Dermis microvascular lymphatic vessel endothelial cell (primary cell): Measurements from ENCODE around the gene ATF7. TPM values are rescaled to one million over a fixed set of nuclear protein-coding genes. Genes with fewer than 3 reads are reported as not detected.

Experiments
- DNase-seq, 2 donors: peaks; one replicate each; pipeline versions ENCODE4 v3.0.0 to v3.0.0-alpha.2; 2010; ENCODE audit warnings: low read depth in 2 of 2
- total RNA-seq: library from RNA; depleted of rRNA; stranded (reverse); fragments of >200 nt; gene quantifications from 2 replicates; pipeline ENCODE4 v1.2.1, GENCODE V29; 2014

ATF7 gene
- total RNA-seq, 1 donor from 2014 or later: 8.6 TPM

- DNase-seq: no peak
Observed at GRCh38 chr12:53463802-53464560, 162.2 kb downstream of the ATF7 start.

GRCh38 chr12:53462935-53463334, 163.2 kb downstream of the ATF7 start:
- no peak for DNase-seq

GRCh38 chr12:53461591-53461990, 164.6 kb downstream of the ATF7 start:
- DNase-seq: no peak

- DNase-seq: no peak
Observed at GRCh38 chr12:53461059-53461458, 165.1 kb downstream of the ATF7 start.

DNA sequence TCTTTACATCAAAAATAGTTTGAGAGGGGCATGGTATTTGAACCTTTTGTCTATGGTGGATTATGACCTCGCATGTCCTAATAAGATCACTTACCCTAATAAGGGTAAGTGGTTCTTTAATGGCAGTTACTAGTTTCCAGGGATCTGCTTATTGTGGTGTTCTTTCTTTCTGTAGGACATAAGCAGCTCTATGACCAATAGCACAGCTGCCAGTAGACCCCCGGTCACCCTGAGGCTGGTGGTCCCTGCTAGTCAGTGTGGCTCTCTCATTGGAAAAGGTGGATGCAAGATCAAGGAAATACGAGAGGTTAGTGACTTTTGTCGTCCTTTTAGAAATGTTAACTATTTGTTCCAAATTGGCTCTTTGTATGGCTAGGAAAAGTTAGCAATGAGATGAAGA, 167.1 kb downstream of the ATF7 start:
- DNase-seq: no peak

Other genes with a start within 250 kb of the ATF7 start
- 24.4 and 32.0 TPM in 2 replicates for gene SP1, start 246.2 kb downstream of the ATF7 start, total RNA-seq
- not detected in 2 replicates for gene AMHR2, start 202.5 kb downstream of the ATF7 start, total RNA-seq
- gene PRR13, start 184.6 kb downstream of the ATF7 start, total RNA-seq: 14.2 and 15.8 TPM in 2 replicates
- gene PCBP2, start 174.3 kb downstream of the ATF7 start, total RNA-seq: 293 and 482 TPM in 2 replicates
- 5.2 and 5.5 TPM in 2 replicates for gene MAP3K12, start 126.9 kb downstream of the ATF7 start, total RNA-seq
- 41.2 and 41.6 TPM in 2 replicates for gene TARBP2, start 125.1 kb downstream of the ATF7 start, total RNA-seq
- not detected in 2 replicates for gene NPFF, start 118.9 kb downstream of the ATF7 start, total RNA-seq
- 110 and 133 TPM in 2 replicates for gene ATP5MC2, start 49.7 kb upstream of the ATF7 start, total RNA-seq
- gene CALCOCO1, start 101.1 kb upstream of the ATF7 start, total RNA-seq: 44.9 and 72.6 TPM in 2 replicates
- not detected in 2 replicates for gene CISTR, start 125.6 kb upstream of the ATF7 start, total RNA-seq